ENCODE results near the gene STRIT1.
"Not testable (repeated sequence)": the region's sequence is repeated elsewhere in the genome, so short reads cannot be mapped to it uniquely, and the experiment has no call there.

STRIT1 gene

DNA sequence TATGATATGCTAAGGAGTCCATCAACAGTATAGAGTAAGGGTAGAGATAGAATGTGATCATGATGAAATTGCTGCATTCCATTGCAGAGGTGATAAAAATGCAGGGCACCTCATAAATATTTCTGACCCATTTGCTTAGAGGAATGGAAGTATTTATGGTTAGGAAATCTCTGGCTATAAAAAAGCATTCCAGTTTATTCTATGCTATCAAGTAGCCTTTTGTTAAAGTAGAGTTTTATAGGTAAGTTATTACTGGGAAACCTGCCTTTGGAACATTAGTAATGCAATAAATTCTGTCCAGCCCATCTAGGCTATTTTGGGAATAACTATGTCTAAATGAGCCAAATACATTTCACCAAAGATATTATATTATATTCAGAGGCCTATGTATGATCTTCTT lies 19.8 kb upstream of the STRIT1 start:
- no peak for DNase-seq (ENCODE audit: low read depth)

DNA sequence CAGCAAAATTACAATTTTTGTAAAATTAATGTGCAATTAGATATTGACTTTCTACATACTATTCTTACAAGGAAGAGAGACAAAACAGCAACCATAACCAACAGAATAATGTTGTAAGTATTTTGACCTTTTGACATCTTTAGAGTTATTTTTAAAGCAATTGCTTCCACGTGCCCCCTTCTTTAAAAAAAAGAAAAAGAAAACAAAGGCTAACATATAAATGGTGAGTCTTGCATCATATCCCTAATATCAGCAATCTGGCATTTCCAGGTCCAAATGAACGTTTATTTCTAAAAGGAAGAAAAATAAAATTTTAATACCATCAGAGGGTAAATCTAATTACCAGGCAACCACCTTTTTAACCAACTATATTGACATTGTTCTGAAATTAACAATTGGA lies 19.3 kb upstream of the STRIT1 start:
- DNase-seq (ENCODE audit: low read depth) = no peak

DNA sequence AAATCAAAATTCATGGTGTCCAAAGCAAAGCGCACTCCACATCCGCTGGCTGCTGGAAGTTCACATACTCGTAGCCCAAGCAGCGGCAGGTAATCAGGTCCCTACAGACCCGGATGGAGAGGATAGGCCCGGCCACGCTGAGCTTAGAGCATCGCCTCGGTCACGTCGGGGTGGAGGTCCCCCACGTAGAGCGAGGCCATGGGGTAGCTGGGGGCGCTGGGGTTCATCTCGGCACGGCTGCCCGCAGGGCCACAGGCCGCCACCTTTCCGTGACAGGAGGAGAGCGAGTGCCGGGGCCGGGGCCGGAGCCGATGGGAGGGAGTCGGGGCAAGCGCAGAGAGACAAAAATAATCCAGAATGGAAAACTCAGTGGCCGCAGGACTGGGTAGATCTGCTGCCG lies 16.1 kb upstream of the STRIT1 start:
- no peak for DNase-seq (ENCODE audit: low read depth)

DNA sequence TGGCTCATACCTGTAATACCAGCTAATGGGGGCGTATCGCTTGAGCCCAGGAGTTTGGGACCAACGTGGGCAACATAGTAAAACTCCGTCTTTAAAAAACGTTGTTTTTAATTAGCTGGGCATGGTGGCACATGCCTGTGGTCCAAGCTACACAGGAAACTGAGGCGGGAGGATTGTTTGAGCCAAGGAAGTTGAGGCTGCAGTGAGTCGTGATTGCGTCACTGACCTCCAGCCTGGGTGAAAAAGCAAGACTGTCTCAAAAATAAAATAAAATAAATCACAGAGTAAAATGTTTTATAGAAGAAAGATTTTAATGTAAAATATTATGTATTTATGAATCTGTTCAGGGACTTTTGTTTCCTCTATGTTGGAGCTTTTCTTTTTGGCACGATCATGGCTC lies 15.3 kb upstream of the STRIT1 start:
- no peak for DNase-seq (ENCODE audit: low read depth)

DNA sequence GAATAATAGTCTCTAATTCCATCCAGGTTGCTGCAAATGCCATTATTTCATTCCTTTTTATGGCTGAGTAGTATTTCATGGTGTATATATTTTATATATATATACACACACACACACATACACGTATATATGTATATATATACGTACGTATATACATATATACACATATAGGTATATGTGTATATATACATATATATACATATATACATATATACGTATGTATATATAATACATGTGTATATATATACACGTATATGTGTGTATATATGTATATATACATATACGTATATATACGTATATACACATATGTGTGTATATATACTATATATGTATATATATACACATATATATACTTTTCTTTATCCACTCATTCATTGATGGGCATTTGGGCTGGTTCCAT lies 13.7 kb upstream of the STRIT1 start:
- DNase-seq (ENCODE audit: low read depth) = no peak

DNA sequence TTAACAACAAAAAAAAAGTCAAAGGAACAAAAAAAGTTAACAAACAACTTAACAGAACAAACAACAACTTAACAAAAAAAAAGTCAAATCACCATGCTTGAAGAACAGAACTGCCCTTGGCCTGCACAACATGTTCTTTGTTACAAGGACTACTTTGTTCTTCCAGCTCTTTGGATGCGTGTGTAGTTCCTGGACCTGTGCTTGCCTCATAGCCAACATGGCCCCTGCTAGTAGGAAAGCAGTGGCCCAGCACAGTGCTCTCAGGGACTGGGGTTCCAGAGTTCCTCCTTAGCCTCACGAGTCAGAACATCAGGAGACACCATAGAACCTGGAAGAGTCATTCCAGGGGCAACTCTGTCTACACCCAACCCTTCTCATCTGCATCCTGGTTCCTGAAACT lies 10.9 kb upstream of the STRIT1 start:
- no peak for DNase-seq (ENCODE audit: low read depth)

DNA sequence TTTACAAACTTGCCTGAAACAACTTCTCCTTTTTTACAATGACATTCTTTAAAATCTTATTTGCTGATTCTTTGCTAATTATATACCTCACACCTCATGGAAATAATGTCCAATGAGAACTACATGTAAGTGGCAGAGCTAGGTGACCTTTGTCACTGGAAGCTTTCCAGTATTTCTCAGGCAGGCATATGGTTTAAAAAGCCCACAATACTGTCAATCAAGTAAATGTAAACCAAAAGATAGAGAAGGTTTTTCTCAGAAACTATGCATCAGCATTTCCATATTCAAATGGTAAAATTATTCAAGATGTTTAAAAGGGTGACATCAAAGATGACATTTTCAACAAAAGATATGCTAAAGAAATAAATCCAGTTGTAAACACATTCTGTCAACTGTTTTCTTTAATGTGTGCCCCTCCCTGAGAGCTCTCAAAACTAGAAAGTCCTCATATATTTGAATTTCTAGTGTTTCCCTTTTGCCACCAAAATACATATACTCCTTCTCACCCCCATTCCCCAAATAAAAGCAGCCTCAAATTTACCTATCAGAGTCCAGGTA lies 10.1 kb upstream of the STRIT1 start:
- no peak for DNase-seq (ENCODE audit: low read depth)

DNA sequence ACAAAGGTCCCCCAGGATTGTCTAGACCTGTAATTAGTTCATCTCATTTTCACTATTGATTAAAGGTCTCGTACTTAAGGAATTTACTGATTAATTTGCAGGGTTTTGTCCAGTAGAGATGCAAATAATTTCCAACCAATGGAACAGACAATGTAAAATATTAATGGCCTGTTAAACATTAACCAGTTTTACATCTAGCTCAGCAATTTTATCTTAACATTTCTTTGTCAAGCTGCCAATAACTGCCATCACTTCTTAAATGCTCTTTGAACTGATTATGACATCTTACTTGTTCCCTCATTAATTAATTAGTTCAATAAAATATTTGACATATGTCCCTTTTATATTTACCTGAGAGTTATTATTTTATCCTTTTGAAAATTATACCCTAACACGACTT lies 9.4 kb upstream of the STRIT1 start:
- no peak for DNase-seq (ENCODE audit: low read depth)

DNA sequence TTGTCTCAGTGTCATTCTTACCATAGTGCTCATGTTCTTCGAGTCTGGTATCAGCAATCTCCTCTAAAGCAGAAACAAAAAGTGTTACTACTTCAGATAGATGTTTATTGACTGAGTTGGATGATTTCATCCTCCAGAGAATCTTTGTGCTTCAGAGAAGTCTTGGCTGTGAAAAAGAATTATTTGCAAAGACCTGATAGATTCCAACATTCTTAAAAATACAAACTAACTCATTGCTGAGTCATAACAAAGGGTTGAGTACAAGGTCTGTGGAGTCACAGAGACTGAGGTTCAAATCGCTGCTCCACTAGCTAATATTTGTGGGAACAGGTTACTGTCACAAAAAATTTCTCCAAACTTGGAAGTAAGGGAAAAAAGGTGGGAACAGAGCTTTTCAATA lies 9.0 kb upstream of the STRIT1 start:
- DNase-seq (ENCODE audit: low read depth) = no peak

DNA sequence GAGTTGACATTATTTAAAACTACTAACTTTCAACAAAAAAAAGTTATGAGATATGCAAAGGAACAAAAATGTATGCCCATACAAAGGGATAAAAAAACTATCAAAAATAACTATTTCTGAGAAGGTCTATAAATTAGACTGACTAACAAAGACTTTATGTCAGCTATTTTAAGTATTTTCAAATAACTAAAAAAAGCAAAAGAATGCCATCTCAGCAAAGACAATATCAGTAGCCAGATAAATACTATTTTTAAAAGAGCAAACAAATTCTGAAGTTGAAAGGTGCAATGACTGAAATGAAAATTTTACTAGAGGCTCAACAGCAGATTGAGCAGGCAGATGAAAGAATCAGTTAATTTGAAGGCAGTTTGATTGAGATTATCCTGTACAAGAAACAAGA lies 3.6 kb upstream of the STRIT1 start:
- no peak for DNase-seq (ENCODE audit: low read depth)

DNA sequence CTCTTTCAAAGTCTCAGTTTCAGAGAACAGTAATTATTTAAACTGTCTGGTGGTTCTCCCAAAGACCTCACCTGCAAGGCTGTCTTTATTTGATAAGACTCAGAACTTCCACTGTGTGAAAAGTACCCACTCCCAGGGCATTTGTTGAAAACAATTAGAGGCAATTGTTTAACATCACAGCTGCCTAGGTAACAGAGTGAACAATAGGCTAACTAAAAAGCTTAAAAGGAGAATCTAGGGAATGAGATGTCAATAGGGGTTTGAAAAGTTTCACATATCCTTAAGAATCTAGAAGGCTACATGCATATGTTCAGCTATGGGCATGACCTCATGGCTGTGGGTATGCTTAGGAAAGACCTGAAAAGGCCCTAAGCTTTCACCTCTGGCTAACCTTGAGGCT lies 2.9 kb upstream of the STRIT1 start:
- no peak for DNase-seq (ENCODE audit: low read depth)

DNA sequence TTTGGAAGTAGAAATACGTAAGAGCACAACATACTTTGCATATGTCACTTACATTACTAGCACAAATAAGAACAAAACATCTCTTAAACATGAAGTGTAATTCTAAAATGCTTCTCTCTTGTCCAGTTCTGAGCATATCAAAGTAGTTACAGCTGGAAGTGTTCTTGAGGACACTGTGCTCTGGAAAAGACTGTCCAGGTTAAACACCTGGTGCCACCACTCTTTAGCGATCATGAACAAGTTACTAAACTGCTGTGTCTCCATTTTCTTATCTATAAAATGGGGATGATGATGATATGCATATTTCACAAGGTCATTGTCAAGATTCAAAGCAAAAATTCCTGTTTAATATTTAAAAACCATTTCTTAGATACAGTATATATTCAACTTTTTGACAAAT lies 790 bp downstream of the STRIT1 start:
- DNase-seq (ENCODE audit: low read depth) = no peak

DNA sequence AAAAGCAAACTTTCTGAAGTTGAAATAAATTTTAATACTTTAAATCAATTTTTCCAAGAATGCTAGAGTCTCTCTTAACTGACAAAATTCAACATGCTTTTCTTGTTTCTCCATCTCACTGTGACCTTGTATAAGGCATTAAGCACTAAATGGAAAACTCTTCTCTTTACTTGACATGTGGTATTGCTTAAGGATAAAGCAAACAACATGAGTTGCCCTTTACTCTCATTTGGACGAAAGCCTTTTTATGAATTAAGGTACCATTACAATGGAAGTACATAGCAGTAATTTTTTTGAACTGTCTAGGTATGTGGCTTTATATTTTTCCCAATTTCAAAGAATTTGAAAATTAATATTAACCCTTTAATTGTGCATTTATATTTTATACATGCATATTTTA lies 1.4 kb downstream of the STRIT1 start:
- no peak for DNase-seq (ENCODE audit: low read depth)

DNA sequence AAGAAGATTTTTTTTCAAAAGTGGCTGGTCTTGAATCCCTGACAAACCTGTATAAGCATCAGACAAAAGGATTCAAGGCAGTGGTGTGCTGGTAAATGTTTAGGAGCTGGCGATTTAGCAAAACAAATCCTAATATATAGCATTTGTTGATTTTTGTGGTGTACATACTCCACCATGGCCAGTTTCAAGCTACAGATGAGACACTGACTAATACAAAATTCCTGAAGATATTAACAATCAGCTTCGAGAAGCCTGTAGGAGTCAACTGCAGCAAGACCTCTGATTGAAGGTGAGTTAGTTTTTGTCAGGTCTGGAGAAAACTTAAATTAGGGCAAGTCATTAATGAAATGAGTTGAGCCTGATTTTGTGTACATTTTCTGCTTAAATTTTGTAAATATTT lies 6.7 kb downstream of the STRIT1 start:
- DNase-seq (ENCODE audit: low read depth) = no peak

DNA sequence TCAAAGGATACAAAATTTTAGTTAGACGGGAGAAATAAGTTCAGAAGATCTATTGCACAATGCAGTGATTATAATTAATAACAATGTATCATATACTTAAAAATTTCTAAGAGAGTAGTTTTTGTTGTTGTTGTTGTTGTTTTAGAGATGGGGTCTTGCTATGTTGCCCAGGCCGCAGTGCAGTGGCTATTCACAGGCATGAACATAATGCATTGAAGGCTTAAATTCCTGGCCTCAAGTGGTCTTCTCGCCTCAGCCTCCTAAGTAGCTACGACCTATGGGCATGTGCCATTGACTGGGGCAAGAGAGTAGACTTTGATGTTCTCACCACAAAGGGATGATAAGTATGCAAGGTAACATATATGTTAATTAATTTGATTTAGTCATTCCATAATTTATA lies 7.5 kb downstream of the STRIT1 start:
- no peak for DNase-seq (ENCODE audit: low read depth)

DNA sequence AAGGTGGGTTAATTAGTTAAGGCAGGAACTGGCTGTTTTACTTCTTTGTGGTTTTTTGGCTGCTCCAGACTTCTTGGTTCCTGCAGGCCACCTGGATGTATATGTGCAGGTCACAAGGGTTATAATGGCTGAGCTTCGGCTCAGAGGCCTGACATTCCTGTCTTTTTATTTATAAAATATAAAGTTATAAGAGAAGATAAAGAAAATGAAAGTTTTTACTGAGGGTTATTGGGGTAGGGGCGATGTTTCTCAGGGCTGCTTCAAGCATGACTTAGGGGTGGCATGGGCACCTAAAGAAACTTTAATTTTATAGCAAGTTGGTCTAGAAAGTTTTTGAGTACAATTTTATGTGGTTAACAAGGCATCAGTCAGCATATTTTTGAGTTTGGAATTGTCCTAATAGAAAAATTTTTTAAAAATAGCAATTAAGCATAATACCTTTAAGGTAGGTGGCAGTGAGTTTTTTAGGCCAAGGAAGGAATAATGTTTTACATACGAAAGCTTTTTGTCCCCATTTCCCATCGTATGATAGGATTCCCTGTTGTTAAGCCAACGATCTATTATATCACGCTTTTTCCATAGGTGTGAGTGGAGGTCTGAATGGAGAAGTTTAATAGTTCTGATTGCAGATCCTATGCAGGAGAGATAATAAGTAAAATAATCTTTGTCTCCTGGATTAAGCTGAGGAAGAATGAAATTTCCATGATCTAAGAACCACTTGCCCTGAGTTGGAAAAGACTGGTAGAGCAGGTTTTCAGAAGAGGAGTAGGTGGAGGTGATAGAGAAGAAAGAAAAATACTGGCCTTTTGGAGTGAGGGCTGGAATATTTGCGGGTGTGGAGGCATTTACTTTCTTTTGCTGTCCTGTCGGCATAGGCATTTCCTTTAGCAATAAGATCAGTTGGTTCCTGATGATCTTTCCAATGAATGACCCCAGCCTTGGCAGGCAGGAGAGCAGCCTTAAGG lies 10.1 kb downstream of the STRIT1 start:
- DNase-seq (ENCODE audit: low read depth) = no peak

DNA sequence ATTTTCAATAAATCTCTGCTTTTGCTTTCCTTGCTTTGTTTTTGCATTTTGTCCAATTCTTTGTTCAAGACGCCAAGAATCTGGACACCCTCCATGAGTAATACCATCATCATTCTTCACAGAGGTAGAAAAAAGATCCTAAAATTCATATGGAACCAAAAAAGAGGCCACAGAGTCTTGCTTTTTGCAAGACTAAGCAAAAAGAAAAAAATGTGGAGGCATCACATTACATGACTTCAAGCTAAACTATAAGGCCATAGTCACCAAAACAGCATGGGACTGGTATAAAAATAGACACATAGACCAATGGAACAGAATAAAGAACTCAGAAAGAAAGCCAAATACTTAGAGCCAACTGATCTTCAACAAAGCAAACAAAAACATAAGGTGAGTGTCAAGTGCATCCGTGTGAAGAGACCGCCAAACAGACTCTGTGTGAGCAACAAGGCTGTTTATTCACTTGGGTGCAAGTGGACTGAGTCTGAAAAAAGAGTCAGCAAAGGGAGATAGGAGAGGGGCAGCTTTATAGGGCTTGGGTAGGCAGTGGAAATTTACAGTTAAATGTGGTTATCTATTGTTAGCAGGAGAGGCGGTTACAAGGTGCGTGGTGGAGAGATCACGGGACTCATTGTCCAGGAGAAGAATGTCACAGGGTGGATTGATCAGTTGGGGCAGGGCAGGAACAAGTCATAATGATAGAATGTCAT lies 10.9 kb downstream of the STRIT1 start:
- no peak for DNase-seq (ENCODE audit: low read depth)

DNA sequence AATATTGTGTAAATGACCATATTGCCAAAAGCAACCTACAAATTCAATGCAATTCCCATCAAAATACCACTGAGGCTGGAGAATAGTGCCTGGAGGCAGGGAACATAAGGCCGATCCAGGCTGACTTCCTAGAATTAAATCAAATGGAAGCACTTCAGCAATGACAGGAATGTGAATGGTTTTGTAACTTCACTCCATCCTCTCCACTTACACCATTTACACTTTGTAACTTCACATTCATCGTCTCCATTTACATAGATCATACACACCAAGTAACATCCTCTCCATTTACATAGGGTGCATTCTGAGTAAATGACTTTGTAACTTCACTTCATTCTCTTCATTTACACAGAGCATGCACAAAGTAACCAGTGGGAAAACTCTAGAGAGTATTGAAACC lies 11.6 kb downstream of the STRIT1 start:
- DNase-seq (ENCODE audit: low read depth) = no peak

DNA sequence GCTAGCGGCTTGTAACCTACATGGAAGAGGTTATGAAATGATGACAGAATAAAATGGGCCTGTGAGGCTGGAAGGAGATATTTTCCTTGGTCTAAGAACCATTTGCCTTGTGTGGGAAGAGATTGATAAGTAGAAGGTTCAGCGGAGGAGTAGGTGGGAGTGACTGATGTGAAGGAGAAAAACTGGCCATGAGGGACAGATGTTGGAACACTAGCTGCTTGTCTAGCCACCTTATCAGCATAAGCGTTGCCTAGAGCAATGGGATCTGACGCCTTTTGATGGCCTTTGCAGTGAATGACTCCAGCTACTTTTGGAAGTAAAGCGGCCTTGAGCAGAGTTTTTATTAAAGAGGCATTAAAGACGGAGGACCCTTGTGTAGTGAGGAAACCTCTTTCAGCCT lies 17.4 kb downstream of the STRIT1 start:
- DNase-seq (ENCODE audit: low read depth) = not testable (repeated sequence)

DNA sequence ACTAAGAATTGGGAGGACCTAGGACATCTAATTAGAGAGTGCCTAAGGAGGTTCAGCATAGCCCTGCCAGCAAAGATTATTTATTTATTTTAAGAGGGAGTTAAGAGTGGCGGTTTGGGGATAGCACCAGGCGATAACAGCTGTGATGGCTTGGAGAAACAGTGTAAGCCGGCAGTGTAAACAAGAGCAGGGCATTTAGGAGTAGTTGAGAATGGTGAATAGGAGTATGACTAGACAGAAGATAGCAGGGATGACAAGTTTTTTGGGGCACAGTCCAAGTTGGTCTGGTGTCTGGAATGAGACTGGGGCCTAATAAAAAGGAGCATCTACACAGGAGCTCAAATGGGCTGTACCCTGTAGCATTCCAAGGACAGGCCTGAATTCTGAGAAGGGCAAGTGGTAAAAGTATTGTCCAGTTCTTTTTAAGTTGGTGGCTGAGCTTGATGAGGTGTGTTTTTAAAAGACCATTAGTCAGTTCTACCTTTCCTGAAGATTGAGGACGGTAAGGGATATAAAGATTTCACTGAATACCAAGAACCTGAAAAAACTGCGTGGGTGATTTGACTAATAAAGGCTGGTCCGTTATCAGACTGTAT lies 18.2 kb downstream of the STRIT1 start:
- DNase-seq (ENCODE audit: low read depth) = not testable (repeated sequence)

DNA sequence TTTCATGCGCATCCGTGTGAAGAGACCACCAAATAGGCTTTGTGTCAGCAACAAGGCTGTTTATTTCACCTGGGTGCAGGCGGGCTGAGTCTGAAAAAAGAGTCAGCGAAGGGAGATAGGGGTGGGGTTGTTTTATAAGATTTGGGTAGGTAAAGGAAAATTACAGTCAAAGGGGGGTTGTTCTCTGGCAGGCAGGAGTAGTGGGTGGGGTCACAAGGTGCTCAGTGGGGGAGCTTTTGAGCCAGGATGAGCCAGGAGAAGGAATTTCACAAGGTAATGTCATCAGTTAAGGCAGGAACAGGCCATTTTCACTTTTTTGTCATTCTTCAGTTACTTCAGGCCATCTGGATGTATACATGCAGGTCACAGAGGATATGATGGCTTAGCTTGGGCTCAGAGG lies 19.0 kb downstream of the STRIT1 start:
- not testable (repeated sequence) for DNase-seq (ENCODE audit: low read depth)

DNA sequence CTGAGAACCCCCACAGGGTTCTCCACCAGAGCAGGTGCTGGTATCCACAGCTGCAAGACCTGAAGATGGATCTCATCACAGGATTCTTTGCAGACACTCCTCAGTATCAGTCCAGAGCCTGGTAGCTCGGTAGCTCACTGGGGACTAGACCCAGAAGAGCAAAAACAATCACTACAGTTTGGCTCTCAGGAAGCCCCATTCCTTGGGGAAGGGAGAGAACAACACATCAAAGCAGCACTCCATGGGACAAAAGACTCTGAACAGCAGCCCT lies 22.2 kb downstream of the STRIT1 start:
- no peak for DNase-seq (ENCODE audit: low read depth)
